Liver (tissue), 3 donors: ENCODE results near the gene ARFGAP1.

Experiments used
- REST ChIP-seq: IDR thresholded peaks from 2 replicates; pipeline ENCODE4 v1.6.1; 2016; ENCODE audit warnings: antibody characterized with exemption, mild to moderate bottlenecking
- TAF1 ChIP-seq: conservative IDR thresholded peaks from 2 replicates; pipeline ENCODE4 v1.6.1; 2016; ENCODE audit warnings: antibody characterized with exemption, mild to moderate bottlenecking
- TF ChIP-seq, protein P1 (sequence below): fragments of 150-350 bp; IDR thresholded peaks from 2 replicates; pipeline ENCODE4 v1.5.1; 2017; ENCODE audit warnings: improper control_type of control experiment, low read depth, low read length; ENCODE audit not compliant: missing input control
- donor health status: healthy.
- donor health status: healthy.

DNA sequence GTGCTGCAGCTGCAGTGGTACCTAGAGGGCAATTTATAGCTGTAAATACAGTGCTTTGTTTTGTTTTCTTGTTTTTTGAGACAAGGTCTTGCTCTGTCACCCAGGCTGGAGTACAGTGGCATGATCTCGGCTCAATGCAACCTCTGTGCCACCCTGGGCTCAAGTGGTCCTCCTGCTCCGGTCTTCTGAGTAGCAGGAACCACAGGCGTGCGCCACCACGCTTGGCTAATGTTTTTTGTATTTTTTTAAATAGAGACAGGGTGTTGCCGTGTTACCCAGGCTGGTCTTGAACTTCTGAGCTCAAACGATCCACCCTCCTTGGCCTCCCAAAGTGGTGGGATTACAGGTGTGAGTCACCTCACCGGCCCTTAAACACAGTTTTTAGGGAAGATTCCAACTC lies 61.7 kb downstream of the ARFGAP1 start:
- TF ChIP-seq, protein P1, sequence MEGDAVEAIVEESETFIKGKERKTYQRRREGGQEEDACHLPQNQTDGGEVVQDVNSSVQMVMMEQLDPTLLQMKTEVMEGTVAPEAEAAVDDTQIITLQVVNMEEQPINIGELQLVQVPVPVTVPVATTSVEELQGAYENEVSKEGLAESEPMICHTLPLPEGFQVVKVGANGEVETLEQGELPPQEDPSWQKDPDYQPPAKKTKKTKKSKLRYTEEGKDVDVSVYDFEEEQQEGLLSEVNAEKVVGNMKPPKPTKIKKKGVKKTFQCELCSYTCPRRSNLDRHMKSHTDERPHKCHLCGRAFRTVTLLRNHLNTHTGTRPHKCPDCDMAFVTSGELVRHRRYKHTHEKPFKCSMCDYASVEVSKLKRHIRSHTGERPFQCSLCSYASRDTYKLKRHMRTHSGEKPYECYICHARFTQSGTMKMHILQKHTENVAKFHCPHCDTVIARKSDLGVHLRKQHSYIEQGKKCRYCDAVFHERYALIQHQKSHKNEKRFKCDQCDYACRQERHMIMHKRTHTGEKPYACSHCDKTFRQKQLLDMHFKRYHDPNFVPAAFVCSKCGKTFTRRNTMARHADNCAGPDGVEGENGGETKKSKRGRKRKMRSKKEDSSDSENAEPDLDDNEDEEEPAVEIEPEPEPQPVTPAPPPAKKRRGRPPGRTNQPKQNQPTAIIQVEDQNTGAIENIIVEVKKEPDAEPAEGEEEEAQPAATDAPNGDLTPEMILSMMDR: no peak
- TF ChIP-seq TAF1 (no peak), REST (no peak)
